ENCODE measurements around the gene ANGPTL5.
"Not testable (repeated sequence)": the region's sequence is repeated elsewhere in the genome, so short reads cannot be mapped to it uniquely, and the experiment has no call there.

ANGPTL5 gene

GRCh38 chr11:101885631-101886030 lies 30.7 kb downstream of the ANGPTL5 start:
- no peak for DNase-seq (ENCODE audit: low spot score)

- no peak for DNase-seq (ENCODE audit: low spot score)
Observed at GRCh38 chr11:101881586-101881985, 34.7 kb downstream of the ANGPTL5 start.

DNA sequence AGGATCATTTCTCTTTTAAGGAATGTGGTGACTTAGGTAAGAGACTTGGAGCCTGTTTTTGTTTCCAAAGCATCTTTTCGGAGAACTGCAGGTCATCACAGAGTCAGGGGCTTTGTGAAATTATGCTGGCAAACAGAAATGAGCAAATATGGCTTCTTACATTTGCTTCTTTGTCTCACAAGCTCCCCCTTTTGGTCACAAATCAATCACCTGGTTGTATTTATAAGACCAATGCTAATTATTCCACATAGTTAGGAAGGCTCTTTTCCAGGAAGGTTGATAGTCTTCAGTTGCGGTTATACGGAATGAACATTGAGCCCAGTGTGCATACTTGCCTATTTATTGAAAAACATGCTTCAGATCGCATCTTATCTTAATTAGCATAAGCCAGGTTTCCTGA lies 36.1 kb downstream of the ANGPTL5 start:
- DNase-seq (ENCODE audit: low spot score), result peak; percentile 26

DNA sequence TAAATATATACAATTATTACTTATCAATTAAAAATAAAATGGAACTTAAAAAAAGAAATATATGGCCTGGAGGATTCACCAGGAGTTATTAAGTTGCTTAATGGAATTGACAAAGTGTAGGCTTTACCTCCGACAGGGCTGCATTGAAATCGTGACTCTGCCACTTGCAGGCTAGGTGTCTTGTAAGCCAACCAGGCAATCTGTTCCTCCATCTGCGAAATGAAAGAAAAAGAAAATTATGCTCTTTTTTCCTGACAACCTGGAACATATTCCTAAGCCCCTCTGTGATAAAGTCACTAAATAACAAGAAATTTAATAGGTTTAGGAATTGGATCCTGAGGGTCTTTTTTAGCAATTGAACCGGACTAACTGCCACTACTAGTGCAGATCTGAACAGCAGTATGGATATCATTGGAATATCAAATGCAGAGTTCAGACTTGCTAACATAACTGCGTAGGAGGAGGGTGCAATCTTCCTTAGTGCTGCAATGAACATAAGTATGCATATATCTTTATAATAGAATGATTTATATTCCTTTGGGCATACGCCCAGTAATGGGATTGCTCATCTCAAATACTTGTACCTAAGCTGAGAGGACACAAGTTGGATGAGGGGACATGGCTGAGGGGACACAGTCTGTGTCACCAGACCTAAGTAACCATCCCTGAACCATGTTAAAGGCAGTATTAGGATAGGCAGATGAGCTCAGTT lies 44.0 kb downstream of the ANGPTL5 start:
- no peak for DNase-seq (ENCODE audit: low spot score)

- DNase-seq (ENCODE audit: low spot score), result peak; percentile 53
Observed at GRCh38 chr11:101870510-101870909, 45.8 kb downstream of the ANGPTL5 start.

DNA sequence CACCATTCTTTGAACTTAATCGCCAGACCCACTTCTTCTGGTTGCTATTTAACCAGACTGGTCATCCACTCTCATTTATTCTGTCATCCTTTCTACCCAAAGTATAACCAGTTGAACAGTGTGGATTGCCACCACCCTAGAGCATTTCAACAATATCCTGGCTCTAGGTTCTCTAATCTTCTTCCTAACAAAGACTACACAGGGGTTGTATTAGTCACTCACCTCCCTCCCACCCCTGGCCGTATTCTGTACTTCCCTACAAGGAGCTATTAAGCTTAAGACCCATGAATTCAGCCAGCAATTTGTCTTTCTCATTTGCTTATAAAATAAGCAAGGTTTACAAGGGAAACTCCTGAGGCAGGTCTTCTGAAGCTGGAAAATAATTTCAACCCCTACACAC lies 48.4 kb downstream of the ANGPTL5 start:
- no peak for DNase-seq (ENCODE audit: low spot score)

GRCh38 chr11:101866619-101867491 lies 49.5 kb downstream of the ANGPTL5 start:
- peak; percentile 36 for DNase-seq (ENCODE audit: low spot score)

GRCh38 chr11:101864098-101864497 lies 52.2 kb downstream of the ANGPTL5 start:
- DNase-seq (ENCODE audit: low spot score), result no peak

DNA sequence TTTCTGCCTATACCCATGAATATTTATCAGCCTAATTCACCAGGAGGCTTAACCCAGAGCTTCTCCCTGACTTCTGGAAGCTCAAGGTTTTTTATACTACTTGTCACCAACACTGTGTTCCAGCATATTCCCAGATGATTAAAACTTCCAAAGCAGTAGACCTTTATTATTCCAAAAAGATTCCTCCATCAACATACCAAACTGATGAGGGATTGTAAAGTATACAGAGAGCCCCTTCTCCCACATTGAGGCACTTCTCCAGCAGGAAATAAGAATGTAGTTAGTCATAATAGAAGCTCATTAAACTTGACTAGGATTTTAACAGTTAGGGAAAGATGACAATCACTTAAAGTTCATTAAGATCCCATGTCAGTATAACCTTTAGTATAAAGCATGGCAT lies 53.0 kb downstream of the ANGPTL5 start:
- peak; percentile 64 for DNase-seq (ENCODE audit: low spot score)

DNA sequence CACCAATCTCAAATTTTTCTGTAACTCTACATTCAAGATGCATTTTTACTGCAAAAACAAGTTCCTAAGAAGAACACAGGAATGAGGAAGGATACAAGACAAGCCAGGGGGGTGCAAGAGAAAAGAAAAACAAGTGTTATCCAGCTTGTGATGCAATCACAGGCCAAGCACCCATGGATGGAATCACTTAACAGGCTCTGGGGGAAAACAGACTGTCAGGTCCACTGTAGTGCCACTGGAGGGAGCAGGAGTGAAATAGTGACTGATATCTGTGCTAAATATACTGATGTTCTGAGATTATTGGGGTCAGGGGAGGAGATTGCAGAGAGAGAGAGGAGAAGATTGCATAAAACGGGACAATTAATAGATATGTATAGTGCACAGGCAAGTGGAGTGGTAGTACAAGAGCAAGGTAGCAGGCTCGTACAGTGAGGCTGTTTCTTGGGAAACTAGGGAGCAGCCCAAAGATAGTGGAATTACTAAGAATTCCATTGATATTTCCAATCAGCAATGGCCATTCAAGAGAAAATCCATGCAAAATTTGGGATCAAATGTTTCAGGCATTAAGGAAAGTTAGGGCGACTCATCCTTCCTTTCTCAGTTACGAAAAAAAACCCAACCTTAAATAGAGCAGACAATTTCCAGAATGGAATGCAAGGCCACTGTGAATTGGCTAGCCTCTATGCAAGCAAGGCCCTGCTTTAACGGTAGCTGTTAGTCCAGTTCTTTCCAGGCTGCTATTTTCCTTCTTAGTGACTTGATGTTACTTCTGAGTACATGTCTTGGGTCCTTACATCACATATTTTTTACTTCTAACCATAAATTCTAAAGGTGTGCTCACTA lies 53.7 kb downstream of the ANGPTL5 start:
- DNase-seq (ENCODE audit: low spot score), result peak; percentile 55

- DNase-seq (ENCODE audit: low spot score), result peak; percentile 75
Observed at GRCh38 chr11:101860696-101861427, 55.5 kb downstream of the ANGPTL5 start.

DNA sequence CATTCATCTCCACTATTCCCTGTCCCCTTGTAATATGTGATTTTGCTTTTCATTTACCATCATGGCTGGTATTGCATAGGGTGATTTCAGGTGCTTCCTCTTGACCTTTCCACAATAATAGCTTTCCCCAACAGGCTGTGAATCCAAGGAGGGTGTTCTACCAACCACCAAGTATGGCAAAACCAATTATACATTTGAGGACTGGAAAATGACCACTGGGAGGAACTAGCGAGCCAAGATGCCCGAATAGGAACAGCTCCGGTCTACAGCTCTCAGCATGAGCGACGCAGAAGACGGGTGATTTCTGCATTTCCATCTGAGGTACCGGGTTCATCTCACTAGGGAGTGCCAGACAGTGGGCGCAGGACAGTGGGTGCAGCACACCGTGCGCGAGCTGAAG lies 64.1 kb downstream of the ANGPTL5 start:
- not testable (repeated sequence) for DNase-seq (ENCODE audit: low spot score)

GRCh38 chr11:101848262-101848661 lies 68.1 kb downstream of the ANGPTL5 start:
- no peak for DNase-seq (ENCODE audit: low spot score)

DNA sequence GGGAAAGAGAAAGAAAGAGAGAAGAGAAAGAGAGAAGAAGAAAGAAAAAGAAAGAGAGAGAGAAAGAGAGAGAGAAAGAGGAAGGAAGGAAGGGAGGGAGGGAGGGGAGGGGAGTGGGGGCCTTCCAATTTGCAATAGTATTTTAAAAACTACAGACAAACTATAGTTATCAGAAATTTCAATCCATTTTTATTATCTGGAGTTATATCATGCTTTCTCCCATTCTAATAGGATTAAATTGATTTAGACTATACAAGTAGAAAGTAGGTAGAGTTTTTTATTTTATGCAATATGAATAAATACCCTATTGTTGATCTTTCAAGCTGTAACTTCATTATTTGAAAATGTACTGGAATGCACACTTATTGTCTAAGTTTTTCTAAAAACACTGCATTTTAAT lies 71.7 kb downstream of the ANGPTL5 start:
- DNase-seq (ENCODE audit: low spot score), result no peak

DNA sequence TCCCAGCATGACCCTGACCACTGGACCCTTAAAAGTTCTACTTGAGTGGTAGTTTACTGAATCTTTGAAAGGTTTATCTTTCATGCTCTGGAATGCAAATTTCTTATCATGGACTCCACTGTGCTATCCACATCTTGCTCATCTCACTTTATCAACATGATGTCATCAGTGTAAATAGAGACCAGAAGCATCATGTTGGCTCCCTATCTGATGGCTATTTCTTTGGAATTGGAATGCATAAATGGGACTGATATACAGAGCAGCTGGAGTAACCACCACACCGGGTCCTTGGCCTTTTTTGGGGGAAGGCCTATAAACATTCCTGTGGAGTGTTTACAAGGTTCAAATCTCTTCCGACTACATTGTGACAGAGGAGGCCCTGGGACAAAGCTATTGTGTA lies 75.6 kb downstream of the ANGPTL5 start:
- DNase-seq (ENCODE audit: low spot score), result no peak
